ENCODE data around the gene RANBP9. TPM values are rescaled to one million over a fixed set of nuclear protein-coding genes. Genes with fewer than 3 reads are reported as not detected.

RANBP9 gene
- total RNA-seq, 2 experiments from 2014 or later = 53.3 to 56.2 TPM

DNA sequence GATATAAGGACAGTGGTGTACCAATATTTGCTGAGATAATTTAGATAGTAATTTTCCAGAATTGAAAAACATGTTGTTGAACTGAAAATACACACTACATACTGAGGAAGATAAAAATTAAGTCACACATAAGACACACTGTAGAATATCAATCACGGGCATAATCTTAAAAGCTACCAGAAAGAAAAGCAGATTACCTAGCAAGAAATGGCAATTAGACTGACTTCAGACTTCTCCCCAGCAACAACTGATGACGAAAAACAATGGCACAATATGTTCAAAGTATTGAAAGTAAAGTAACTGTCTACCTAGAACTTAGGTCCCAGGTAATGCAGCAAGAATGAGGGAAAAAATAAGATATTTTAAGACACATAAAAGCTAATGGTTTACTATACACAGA is 50.0 kb downstream of the RANBP9 start:
- Mint-ChIP-seq H3K9me3 (no peaks in the 10 kb centered on the region), H3K4me3 (no peak overlapping the region), H3K27ac (no peak overlapping the region), H3K27me3 (no peaks in the 10 kb centered on the region), H3K4me1 (ENCODE audit: low read depth) (peaks cover 69% of the 10 kb centered on the region), H3K36me3 (ENCODE audit: low read depth) (peaks cover 14% of the 10 kb centered on the region)
- ATAC-seq = no peak
- ChIA-PET POLR2A (interaction anchor here (1.1 kb wide), 1 partner anchor 47 kb away, joined by 4 read pairs; the partner anchor contains the start of gene NOL7), CTCF (interaction anchor here (1.6 kb wide), 1 partner anchor 48 kb away, joined by 5 read pairs; no protein-coding TSS in a partner anchor)
- intact Hi-C loops (cut with micrococcal nuclease) = no loop called here
- no peak for DNase-seq
- TF ChIP-seq, protein P1, sequence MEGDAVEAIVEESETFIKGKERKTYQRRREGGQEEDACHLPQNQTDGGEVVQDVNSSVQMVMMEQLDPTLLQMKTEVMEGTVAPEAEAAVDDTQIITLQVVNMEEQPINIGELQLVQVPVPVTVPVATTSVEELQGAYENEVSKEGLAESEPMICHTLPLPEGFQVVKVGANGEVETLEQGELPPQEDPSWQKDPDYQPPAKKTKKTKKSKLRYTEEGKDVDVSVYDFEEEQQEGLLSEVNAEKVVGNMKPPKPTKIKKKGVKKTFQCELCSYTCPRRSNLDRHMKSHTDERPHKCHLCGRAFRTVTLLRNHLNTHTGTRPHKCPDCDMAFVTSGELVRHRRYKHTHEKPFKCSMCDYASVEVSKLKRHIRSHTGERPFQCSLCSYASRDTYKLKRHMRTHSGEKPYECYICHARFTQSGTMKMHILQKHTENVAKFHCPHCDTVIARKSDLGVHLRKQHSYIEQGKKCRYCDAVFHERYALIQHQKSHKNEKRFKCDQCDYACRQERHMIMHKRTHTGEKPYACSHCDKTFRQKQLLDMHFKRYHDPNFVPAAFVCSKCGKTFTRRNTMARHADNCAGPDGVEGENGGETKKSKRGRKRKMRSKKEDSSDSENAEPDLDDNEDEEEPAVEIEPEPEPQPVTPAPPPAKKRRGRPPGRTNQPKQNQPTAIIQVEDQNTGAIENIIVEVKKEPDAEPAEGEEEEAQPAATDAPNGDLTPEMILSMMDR (IDR thresholded peaks at IDR 0.05) = no peak

DNA sequence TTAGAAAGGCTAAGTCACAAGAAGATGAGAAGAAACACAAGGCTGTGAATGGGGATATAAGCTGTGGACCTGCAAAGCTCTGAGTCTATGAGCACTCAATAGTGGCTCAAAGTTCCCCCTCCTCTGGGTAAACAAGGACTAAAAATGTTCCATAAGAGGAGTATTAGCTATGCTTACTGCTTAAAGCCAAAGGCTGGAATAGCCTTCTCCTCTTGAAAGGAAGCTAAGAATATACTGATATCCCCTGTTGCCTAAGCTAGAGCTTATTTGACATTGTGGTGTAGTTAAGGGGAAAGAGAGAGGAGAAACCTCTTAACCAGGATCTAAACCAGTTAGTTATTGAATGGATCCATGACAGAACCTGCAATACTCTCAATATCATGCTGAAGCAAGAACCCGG is 50.7 kb downstream of the RANBP9 start:
- Mint-ChIP-seq H3K27ac (no peak overlapping the region), H3K9me3 (no peaks in the 10 kb centered on the region), H3K36me3 (ENCODE audit: low read depth) (peaks cover 12% of the 10 kb centered on the region), H3K4me3 (no peak overlapping the region), H3K4me1 (ENCODE audit: low read depth) (peaks cover 66% of the 10 kb centered on the region), H3K27me3 (no peaks in the 10 kb centered on the region)
- intact Hi-C loops (cut with micrococcal nuclease) = no loop called here
- TF ChIP-seq, protein P1 (IDR thresholded peaks at IDR 0.05) = no peak
- ATAC-seq = no peak
- ChIA-PET CTCF (interaction anchor here (1.6 kb wide), 1 partner anchor 49 kb away, joined by 5 read pairs; no protein-coding TSS in a partner anchor), POLR2A (interaction anchor here (0.9 to 1.1 kb wide), 2 partner anchors 43 to 46 kb away, joined by 4 read pairs; partner anchors contain the start of gene NOL7)
- DNase-seq = no peak

DNA sequence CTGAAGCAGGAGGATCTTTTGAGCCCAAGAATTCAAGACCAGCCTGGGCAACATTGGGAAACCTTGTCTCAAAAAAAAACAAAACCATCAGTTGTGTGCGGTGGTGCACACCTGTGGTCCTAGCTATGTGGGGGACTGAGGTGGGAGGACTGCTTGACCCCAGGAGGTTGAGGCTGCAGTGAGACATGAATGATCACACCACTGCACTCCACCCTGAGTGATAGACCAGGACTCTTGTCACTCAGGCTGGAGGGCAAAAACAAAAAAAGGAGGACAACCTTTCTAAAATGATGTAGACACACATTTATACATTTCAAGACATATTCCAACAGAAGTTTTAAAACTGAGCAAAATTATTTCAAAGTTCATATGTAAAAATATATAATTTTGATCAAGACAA is 51.4 kb downstream of the RANBP9 start:
- Mint-ChIP-seq H3K9me3 (no peaks in the 10 kb centered on the region), H3K27me3 (no peaks in the 10 kb centered on the region), H3K4me3 (no peak overlapping the region), H3K4me1 (ENCODE audit: low read depth) (peaks cover 63% of the 10 kb centered on the region), H3K36me3 (ENCODE audit: low read depth) (peaks cover 11% of the 10 kb centered on the region), H3K27ac (no peak overlapping the region)
- ATAC-seq (no peak), DNase-seq (no peak)
- TF ChIP-seq, protein P1 (IDR thresholded peaks at IDR 0.05) = no peak
- ChIA-PET POLR2A (interaction anchor here (0.6 to 0.9 kb wide), 2 partner anchors 19 to 44 kb away, joined by 3 to 4 read pairs; no protein-coding TSS in a partner anchor), CTCF (interaction anchor here (1.3 to 1.6 kb wide), 2 partner anchors 36 to 50 kb away, joined by 4 to 5 read pairs; no protein-coding TSS in a partner anchor)
- intact Hi-C loops (cut with micrococcal nuclease) = no loop called here

DNA sequence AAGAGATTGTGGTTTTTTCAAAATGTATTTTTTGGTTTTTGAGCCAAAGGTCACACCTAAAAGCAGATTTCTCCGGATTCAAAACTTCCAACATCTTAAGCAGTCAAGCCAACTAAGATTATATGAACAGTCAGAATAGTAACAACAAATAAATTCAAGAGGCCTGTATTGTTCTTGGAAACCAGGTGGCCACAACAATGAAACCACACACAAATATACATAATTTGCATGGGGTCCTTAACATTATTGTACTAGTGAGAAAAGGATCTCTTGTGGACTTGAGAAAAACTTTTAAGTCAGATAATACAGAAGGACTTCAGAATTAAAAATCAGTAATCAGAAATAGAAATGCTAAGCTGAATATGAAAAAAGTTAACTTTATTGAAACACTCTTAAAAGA is 55.9 kb downstream of the RANBP9 start:
- ATAC-seq (no peak), DNase-seq (no peak)
- H3K4me3 Mint-ChIP-seq = no peak overlapping the region
- intact Hi-C loops (cut with micrococcal nuclease) = no loop called here
- ChIA-PET POLR2A (no interaction called here), CTCF (interaction anchor here (1.4 kb wide), 1 partner anchor 31 kb away, joined by 3 read pairs; no protein-coding TSS in a partner anchor)
- H3K4me1 Mint-ChIP-seq (ENCODE audit: low read depth) = peaks cover 30% of the 10 kb centered on the region
- peak overlapping the region; percentile 0 for H3K27ac Mint-ChIP-seq
- no peaks in the 10 kb centered on the region for H3K9me3 Mint-ChIP-seq
- no peaks in the 10 kb centered on the region for H3K27me3 Mint-ChIP-seq
- H3K36me3 Mint-ChIP-seq (ENCODE audit: low read depth) = peaks cover 19% of the 10 kb centered on the region
- TF ChIP-seq, protein P1 (IDR thresholded peaks at IDR 0.05) = no peak

DNA sequence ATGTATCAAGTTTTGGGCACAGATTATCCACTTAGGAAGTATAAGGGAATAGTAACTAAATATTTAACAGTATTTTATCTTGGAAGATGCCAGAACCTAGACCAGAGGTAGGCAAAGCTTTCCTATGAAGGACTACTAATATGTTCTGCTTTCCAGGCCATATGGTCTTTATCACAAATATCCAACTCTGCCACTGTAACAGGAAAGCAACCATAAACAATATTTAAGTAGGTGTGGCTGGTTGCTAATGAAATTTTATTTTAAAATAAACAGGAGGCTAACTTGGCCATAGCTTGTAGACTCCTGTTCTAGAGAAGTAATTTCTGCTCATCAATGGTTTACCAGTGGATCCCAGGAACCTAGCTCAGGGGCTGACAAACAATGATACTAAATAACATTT is 57.1 kb downstream of the RANBP9 start:
- DNase-seq = no peak
- no peak overlapping the region for H3K27ac Mint-ChIP-seq
- ChIA-PET CTCF (interaction anchor here (0.9 kb wide), 1 partner anchor 11 kb away, joined by 3 read pairs; no protein-coding TSS in a partner anchor), POLR2A (no interaction called here)
- intact Hi-C loops (cut with micrococcal nuclease) = no loop called here
- peaks cover 26% of the 10 kb centered on the region for H3K36me3 Mint-ChIP-seq (ENCODE audit: low read depth)
- H3K4me3 Mint-ChIP-seq = no peak overlapping the region
- peaks cover 30% of the 10 kb centered on the region for H3K4me1 Mint-ChIP-seq (ENCODE audit: low read depth)
- TF ChIP-seq, protein P1 (IDR thresholded peaks at IDR 0.05) = no peak
- H3K27me3 Mint-ChIP-seq = no peaks in the 10 kb centered on the region
- no peaks in the 10 kb centered on the region for H3K9me3 Mint-ChIP-seq
- ATAC-seq = no peak

Data from activated CD8-positive, alpha-beta T cell treated with anti-CD3 and anti-CD28 coated beads for 36 hours (primary cell).